MM.1S (cell line): ENCODE measurements around the gene PLCZ1.

Experiments
- DNase-seq: peaks from one replicate; pipeline ENCODE4 v3.0.0-alpha.2; 2015
- H2AFZ ChIP-seq: fragments of 300-600 bp; sonication (generic); 2 replicates; pipeline ENCODE4 v1.6.0; 2016; ENCODE audit warnings: antibody characterized with exemption, low read length
- H3F3A ChIP-seq: fragments of 300-600 bp; sonication (generic); 2 replicates; pipeline ENCODE4 v1.6.1; 2016; ENCODE audit warnings: mild to moderate bottlenecking, antibody characterized with exemption, low read length, moderate library complexity, mixed read lengths; ENCODE audit not compliant: insufficient read depth
- H3K27ac ChIP-seq: fragments of 300-600 bp; sonication (generic); 2 replicates; pipeline ENCODE4 v1.5.1; 2016; ENCODE audit warnings: mild to moderate bottlenecking, low read length
- H3K27me3 ChIP-seq: fragments of 300-600 bp; sonication (generic); replicated peaks from 2 replicates; pipeline ENCODE4 v1.6.0; 2016; ENCODE audit warnings: low read length; ENCODE audit not compliant: insufficient read depth
- H3K36me3 ChIP-seq: fragments of 300-600 bp; sonication (generic); replicated peaks from 2 replicates; pipeline ENCODE4 v1.6.1; 2016; ENCODE audit warnings: mild to moderate bottlenecking, low read length, mixed read lengths; ENCODE audit not compliant: insufficient read depth
- H3K4me1 ChIP-seq: fragments of 300-600 bp; sonication (generic); 2 replicates; pipeline ENCODE4 v1.6.1; 2016; ENCODE audit warnings: low read length, mixed read lengths
- H3K4me2 ChIP-seq: fragments of 300-600 bp; sonication (generic); 2 replicates; pipeline ENCODE4 v1.6.0; 2016; ENCODE audit warnings: low read depth, low read length
- H3K4me3 ChIP-seq: fragments of 300-600 bp; sonication (generic); 2 replicates; pipeline ENCODE4 v1.5.1; 2016; ENCODE audit warnings: low read length, mixed read lengths
- H3K79me2 ChIP-seq: fragments of 300-600 bp; sonication (generic); 2 replicates; pipeline ENCODE4 v1.6.1; 2016; ENCODE audit warnings: mixed run types, low read length, mixed read lengths
- H3K9ac ChIP-seq: fragments of 300-600 bp; sonication (generic); 2 replicates; pipeline ENCODE4 v1.6.1; 2016; ENCODE audit warnings: low read length, mixed read lengths
- H3K9me2 ChIP-seq: fragments of 300-600 bp; sonication (generic); replicated peaks from 2 replicates; pipeline ENCODE4 v1.6.1; 2016; ENCODE audit warnings: mild to moderate bottlenecking, low read length, mixed read lengths; ENCODE audit not compliant: insufficient read depth
- H3K9me3 ChIP-seq: fragments of 300-600 bp; sonication (generic); replicated peaks from 2 replicates; pipeline ENCODE4 v1.6.1; 2016; ENCODE audit warnings: mild to moderate bottlenecking, low read length, mixed read lengths; ENCODE audit not compliant: insufficient read depth
- H4K20me1 ChIP-seq: fragments of 300-600 bp; sonication (generic); 2 replicates; pipeline ENCODE4 v1.6.1; 2016; ENCODE audit warnings: mild to moderate bottlenecking, low read length, moderate library complexity, mixed read lengths; ENCODE audit not compliant: insufficient read depth
- EZH2 ChIP-seq: fragments of 300-600 bp; sonication (generic); optimal IDR thresholded peaks from 2 replicates; pipeline ENCODE3; 2017; ENCODE audit warnings: low read depth, mild to moderate bottlenecking, antibody characterized with exemption, low read length, mixed read lengths
- EZH2phosphoT487 ChIP-seq: fragments of 300-600 bp; sonication (generic); IDR thresholded peaks from 2 replicates; pipeline ENCODE4 v1.6.1; 2018; ENCODE audit warnings: antibody characterized with exemption, low read length
- TF ChIP-seq, protein P1 (sequence below): fragments of 300-600 bp; sonication (generic); IDR thresholded peaks from 2 replicates; pipeline ENCODE4 v1.5.1; 2016; ENCODE audit warnings: antibody characterized with exemption, low read length, mixed read lengths

Gene PLCZ1

DNA sequence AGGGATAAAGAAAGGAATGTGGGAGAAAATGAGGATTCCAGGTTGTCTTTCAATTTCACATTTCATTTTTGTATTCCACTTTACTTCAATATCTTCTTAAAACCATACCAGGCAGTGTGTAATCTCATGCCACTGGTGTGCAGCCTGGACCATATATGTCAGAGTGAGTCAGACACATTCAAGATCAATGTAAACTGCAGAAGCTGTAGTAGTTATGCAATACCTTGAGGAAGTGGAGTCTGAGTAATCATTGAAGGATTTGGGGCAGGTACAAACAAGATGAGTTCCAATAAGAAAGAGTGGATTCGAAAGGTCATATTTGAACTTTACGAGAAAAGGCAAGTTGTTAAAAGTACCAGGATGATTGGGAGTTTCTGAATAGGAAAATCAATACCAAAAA is 14.1 kb downstream of the PLCZ1 start:
- no peak for DNase-seq
- Histone ChIP-seq H3K4me2 (no peak overlapping the region), H3K9me3 (no peaks in the 10 kb centered on the region), H3K27ac (no peak overlapping the region), H2AFZ (no peak overlapping the region), H4K20me1 (no peaks in the 10 kb centered on the region), H3K9ac (no peak overlapping the region), H3K4me1 (no peaks in the 10 kb centered on the region), H3K36me3 (no peaks in the 10 kb centered on the region), H3K4me3 (no peak overlapping the region), H3K27me3 (no peaks in the 10 kb centered on the region), H3K9me2 (no peaks in the 10 kb centered on the region), H3F3A (no peaks in the 10 kb centered on the region), H3K79me2 (no peaks in the 10 kb centered on the region)
- no peak for TF ChIP-seq EZH2
- TF ChIP-seq EZH2phosphoT487, result no peak
- TF ChIP-seq, protein P1, sequence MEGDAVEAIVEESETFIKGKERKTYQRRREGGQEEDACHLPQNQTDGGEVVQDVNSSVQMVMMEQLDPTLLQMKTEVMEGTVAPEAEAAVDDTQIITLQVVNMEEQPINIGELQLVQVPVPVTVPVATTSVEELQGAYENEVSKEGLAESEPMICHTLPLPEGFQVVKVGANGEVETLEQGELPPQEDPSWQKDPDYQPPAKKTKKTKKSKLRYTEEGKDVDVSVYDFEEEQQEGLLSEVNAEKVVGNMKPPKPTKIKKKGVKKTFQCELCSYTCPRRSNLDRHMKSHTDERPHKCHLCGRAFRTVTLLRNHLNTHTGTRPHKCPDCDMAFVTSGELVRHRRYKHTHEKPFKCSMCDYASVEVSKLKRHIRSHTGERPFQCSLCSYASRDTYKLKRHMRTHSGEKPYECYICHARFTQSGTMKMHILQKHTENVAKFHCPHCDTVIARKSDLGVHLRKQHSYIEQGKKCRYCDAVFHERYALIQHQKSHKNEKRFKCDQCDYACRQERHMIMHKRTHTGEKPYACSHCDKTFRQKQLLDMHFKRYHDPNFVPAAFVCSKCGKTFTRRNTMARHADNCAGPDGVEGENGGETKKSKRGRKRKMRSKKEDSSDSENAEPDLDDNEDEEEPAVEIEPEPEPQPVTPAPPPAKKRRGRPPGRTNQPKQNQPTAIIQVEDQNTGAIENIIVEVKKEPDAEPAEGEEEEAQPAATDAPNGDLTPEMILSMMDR, result no peak

DNA sequence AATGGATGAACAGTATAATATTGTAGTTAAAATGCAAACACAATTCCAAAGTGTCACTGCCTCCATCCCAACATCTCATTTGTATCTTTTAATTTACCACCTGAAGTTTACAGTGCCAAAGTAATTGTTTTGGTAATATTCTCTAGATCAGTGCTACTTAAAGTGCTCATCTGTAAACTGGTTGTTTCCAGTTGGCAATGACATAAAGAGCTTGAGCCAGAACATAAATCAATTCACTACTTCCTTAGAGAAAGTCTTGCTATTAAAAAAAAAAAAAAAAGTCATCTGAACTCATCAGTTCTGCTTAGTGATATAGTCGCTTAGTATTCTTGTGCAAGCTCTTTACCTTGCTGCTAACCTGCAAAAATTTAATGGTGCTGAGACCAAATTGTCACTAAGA is 16.4 kb downstream of the PLCZ1 start:
- H3K36me3 ChIP-seq, result no peaks in the 10 kb centered on the region
- no peaks in the 10 kb centered on the region for H3K9me3 ChIP-seq
- H2AFZ ChIP-seq, result no peak overlapping the region
- no peaks in the 10 kb centered on the region for H3K4me1 ChIP-seq
- DNase-seq, result no peak
- no peaks in the 10 kb centered on the region for H3K79me2 ChIP-seq
- H3K27me3 ChIP-seq, result no peaks in the 10 kb centered on the region
- no peaks in the 10 kb centered on the region for H3F3A ChIP-seq
- TF ChIP-seq, protein P1, result no peak
- TF ChIP-seq EZH2phosphoT487 (no peak), EZH2 (no peak)
- H3K4me2 ChIP-seq, result no peak overlapping the region
- no peak overlapping the region for H3K27ac ChIP-seq
- no peaks in the 10 kb centered on the region for H3K9me2 ChIP-seq
- no peaks in the 10 kb centered on the region for H4K20me1 ChIP-seq
- H3K4me3 ChIP-seq, result no peak overlapping the region
- no peak overlapping the region for H3K9ac ChIP-seq

DNA sequence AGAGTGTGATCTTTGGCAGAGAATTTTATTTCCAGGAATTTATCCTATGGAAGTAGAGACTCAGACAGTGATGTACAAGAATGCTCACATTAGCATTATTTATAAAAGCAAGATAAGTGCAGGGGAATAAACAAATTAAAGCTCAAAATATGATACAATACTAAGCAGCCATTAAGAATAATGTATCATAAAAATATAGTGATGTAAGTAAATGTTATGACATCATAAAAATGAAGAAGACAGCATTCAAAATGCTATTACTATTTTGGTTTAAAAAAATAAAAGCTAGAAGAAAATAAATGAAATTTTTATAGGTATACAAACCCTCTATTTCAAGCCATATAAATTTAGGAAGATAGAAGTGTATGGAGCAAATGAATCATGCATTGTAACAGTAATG is 17.1 kb downstream of the PLCZ1 start:
- TF ChIP-seq EZH2phosphoT487 (no peak), EZH2 (no peak)
- TF ChIP-seq, protein P1, result no peak
- Histone ChIP-seq H3K36me3 (no peaks in the 10 kb centered on the region), H4K20me1 (no peaks in the 10 kb centered on the region), H3K9me2 (no peaks in the 10 kb centered on the region), H3F3A (no peaks in the 10 kb centered on the region), H3K27me3 (no peaks in the 10 kb centered on the region), H3K9me3 (no peaks in the 10 kb centered on the region), H3K4me3 (no peak overlapping the region), H3K27ac (no peak overlapping the region), H3K4me2 (no peak overlapping the region), H3K9ac (no peak overlapping the region), H2AFZ (no peak overlapping the region), H3K79me2 (no peaks in the 10 kb centered on the region), H3K4me1 (no peaks in the 10 kb centered on the region)
- DNase-seq, result no peak
